ENCODE measurements around the gene TRIM14. TPM values are rescaled to one million over a fixed set of nuclear protein-coding genes. Genes with fewer than 3 reads are reported as not detected.
A peak's percentile ranks its signal among the peaks of the same experiment; 100 is the strongest.

The TRIM14 gene
- total RNA-seq, 2 experiments from 2014 or later, result 49.1 to 52.7 TPM

GRCh38 chr9:98056269-98057137 lies 62.5 kb downstream of the TRIM14 start, which contains the start of gene NANS:
Gene NANS (plus strand): TSS chr9:98056732. CDS start chr9:98056809, 77 bp downstream.
- Mint-ChIP-seq H3K27ac (peak within 1 kb of the TSS; percentile 91), H3K36me3 (peaks cover 5% of the 10 kb centered on the region), H3K4me3 (peak within 1 kb of the TSS; percentile 92), H3K27me3 (no peaks in the 10 kb centered on the region), H3K4me1 (ENCODE audit: low read depth) (peaks cover 19% of the 10 kb centered on the region), H3K9me3 (no peaks in the 10 kb centered on the region)
- DNase-seq, result peak; percentile 95
- ChIA-PET CTCF (interaction anchor here (0.9 to 3.3 kb wide), 7 partner anchors 11 to 156 kb away, joined by 3 to 18 read pairs (median 6); partner anchors contain the start of gene TRMO), POLR2A (interaction anchor here (0.6 to 4.0 kb wide), 16 partner anchors 10 to 199 kb away, joined by 3 to 36 read pairs (median 4); partner anchors contain the start of genes ANP32B, TBC1D2 and TRMO)
- intact Hi-C loops (cut with micrococcal nuclease), result loop anchor here (1.0 to 5.0 kb wide), 7 partner anchors 11 to 198 kb away; partner anchors contain the start of genes ANP32B, CORO2A, TBC1D2 and TRMO

GRCh38 chr9:98054376-98054951 lies 64.6 kb downstream of the TRIM14 start:
- no peaks in the 10 kb centered on the region for H3K27me3 Mint-ChIP-seq
- peaks cover 19% of the 10 kb centered on the region for H3K4me1 Mint-ChIP-seq (ENCODE audit: low read depth)
- ChIA-PET CTCF (interaction anchor here (0.6 to 1.9 kb wide), 5 partner anchors 9 to 201 kb away, joined by 3 to 7 read pairs (median 6); partner anchors contain the start of gene TBC1D2), POLR2A (interaction anchor here (0.7 kb wide), 1 partner anchor 11 kb away, joined by 3 read pairs; no protein-coding TSS in a partner anchor)
- no peaks in the 10 kb centered on the region for H3K9me3 Mint-ChIP-seq
- no peak for DNase-seq
- H3K4me3 Mint-ChIP-seq, result no peak overlapping the region
- H3K27ac Mint-ChIP-seq, result no peak overlapping the region
- intact Hi-C loops (cut with micrococcal nuclease), result no loop called here
- no peaks in the 10 kb centered on the region for H3K36me3 Mint-ChIP-seq

- Mint-ChIP-seq H3K36me3 (peaks cover 23% of the 10 kb centered on the region), H3K27ac (no peak overlapping the region), H3K4me3 (no peak overlapping the region), H3K4me1 (ENCODE audit: low read depth) (peaks cover 19% of the 10 kb centered on the region), H3K9me3 (no peaks in the 10 kb centered on the region), H3K27me3 (no peaks in the 10 kb centered on the region)
- POLR2A ChIA-PET, result no interaction called here
- CTCF ChIA-PET, result no interaction called here
- intact Hi-C loops (cut with micrococcal nuclease), result no loop called here
- no peak for DNase-seq
Measured at GRCh38 chr9:98050351-98050750, 68.7 kb downstream of the TRIM14 start.

GRCh38 chr9:98049288-98050072 lies 69.5 kb downstream of the TRIM14 start:
- peaks cover 24% of the 10 kb centered on the region for H3K4me1 Mint-ChIP-seq (ENCODE audit: low read depth)
- H3K36me3 Mint-ChIP-seq, result peaks cover 26% of the 10 kb centered on the region
- intact Hi-C loops (cut with micrococcal nuclease), result no loop called here
- POLR2A ChIA-PET, result no interaction called here
- CTCF ChIA-PET, result no interaction called here
- no peaks in the 10 kb centered on the region for H3K27me3 Mint-ChIP-seq
- no peaks in the 10 kb centered on the region for H3K9me3 Mint-ChIP-seq
- no peak overlapping the region for H3K4me3 Mint-ChIP-seq
- no peak for DNase-seq
- no peak overlapping the region for H3K27ac Mint-ChIP-seq

GRCh38 chr9:98047002-98047401 lies 72.0 kb downstream of the TRIM14 start:
- DNase-seq, result no peak
- Mint-ChIP-seq H3K9me3 (no peaks in the 10 kb centered on the region), H3K36me3 (peaks cover 26% of the 10 kb centered on the region), H3K27ac (no peak overlapping the region), H3K4me3 (peak overlapping the region; percentile 37), H3K27me3 (no peaks in the 10 kb centered on the region), H3K4me1 (ENCODE audit: low read depth) (peaks cover 24% of the 10 kb centered on the region)
- ChIA-PET POLR2A (interaction anchor here (4.0 kb wide), 1 partner anchor 10 kb away, joined by 36 read pairs; the partner anchor contains the start of gene NANS), CTCF (interaction anchor here (1.5 to 6.0 kb wide), 2 partner anchors 13 to 60 kb away, joined by 3 to 40 read pairs; no protein-coding TSS in a partner anchor)
- intact Hi-C loops (cut with micrococcal nuclease), result no loop called here

GRCh38 chr9:98046180-98046543 lies 72.9 kb downstream of the TRIM14 start:
- POLR2A ChIA-PET, result interaction anchor here (2.0 to 4.0 kb wide), 2 partner anchors 11 to 63 kb away, joined by 11 to 36 read pairs; partner anchors contain the start of genes ANP32B and NANS
- DNase-seq, result no peak
- intact Hi-C loops (cut with micrococcal nuclease), result no loop called here
- Mint-ChIP-seq H3K27me3 (no peaks in the 10 kb centered on the region), H3K9me3 (no peaks in the 10 kb centered on the region), H3K36me3 (peaks cover 26% of the 10 kb centered on the region), H3K4me3 (peak overlapping the region; percentile 84), H3K4me1 (ENCODE audit: low read depth) (peaks cover 24% of the 10 kb centered on the region), H3K27ac (peak overlapping the region; percentile 83)
- CTCF ChIA-PET, result interaction anchor here (2.6 to 6.0 kb wide), 2 partner anchors 11 to 12 kb away, joined by 15 to 40 read pairs; partner anchors contain the start of gene NANS

- H3K4me3 Mint-ChIP-seq, result peak overlapping the region; percentile 84
- H3K9me3 Mint-ChIP-seq, result no peaks in the 10 kb centered on the region
- H3K27me3 Mint-ChIP-seq, result no peaks in the 10 kb centered on the region
- peaks cover 26% of the 10 kb centered on the region for H3K36me3 Mint-ChIP-seq
- ChIA-PET CTCF (interaction anchor here (0.7 to 6.0 kb wide), 10 partner anchors 9 to 973 kb away, joined by 3 to 40 read pairs (median 4); partner anchors contain the start of genes NANS and TRMO), POLR2A (interaction anchor here (0.8 to 4.0 kb wide), 4 partner anchors 12 to 211 kb away, joined by 3 to 36 read pairs (median 10); partner anchors contain the start of genes ANP32B and NANS)
- peak overlapping the region; percentile 83 for H3K27ac Mint-ChIP-seq
- intact Hi-C loops (cut with micrococcal nuclease), result loop anchor here (1.0 kb wide), 1 partner anchor 12 kb away; no protein-coding TSS in a partner anchor
- peak; percentile 44 for DNase-seq
- H3K4me1 Mint-ChIP-seq (ENCODE audit: low read depth), result peaks cover 24% of the 10 kb centered on the region
Measured at GRCh38 chr9:98045234-98046179, 73.5 kb downstream of the TRIM14 start.

GRCh38 chr9:98043915-98044314 lies 75.1 kb downstream of the TRIM14 start:
- Mint-ChIP-seq H3K4me1 (ENCODE audit: low read depth) (peaks cover 19% of the 10 kb centered on the region), H3K27me3 (peaks cover 5% of the 10 kb centered on the region), H3K9me3 (no peaks in the 10 kb centered on the region), H3K36me3 (peaks cover 26% of the 10 kb centered on the region), H3K4me3 (no peak overlapping the region), H3K27ac (no peak overlapping the region)
- intact Hi-C loops (cut with micrococcal nuclease), result no loop called here
- POLR2A ChIA-PET, result no interaction called here
- CTCF ChIA-PET, result interaction anchor here (0.6 to 6.0 kb wide), 2 partner anchors 10 to 151 kb away, joined by 4 to 40 read pairs; no protein-coding TSS in a partner anchor
- no peak for DNase-seq

GRCh38 chr9:98040212-98040611 lies 78.8 kb downstream of the TRIM14 start:
- H3K9me3 Mint-ChIP-seq, result no peaks in the 10 kb centered on the region
- peaks cover 4% of the 10 kb centered on the region for H3K4me1 Mint-ChIP-seq (ENCODE audit: low read depth)
- intact Hi-C loops (cut with micrococcal nuclease), result no loop called here
- H3K27ac Mint-ChIP-seq, result no peak overlapping the region
- H3K27me3 Mint-ChIP-seq, result peaks cover 5% of the 10 kb centered on the region
- no peak for DNase-seq
- H3K36me3 Mint-ChIP-seq, result peaks cover 3% of the 10 kb centered on the region
- no peak overlapping the region for H3K4me3 Mint-ChIP-seq
- ChIA-PET POLR2A (no interaction called here), CTCF (interaction anchor here (9.2 kb wide), 1 partner anchor 117 kb away, joined by 99 read pairs; the partner anchor contains the start of gene TRMO)

GRCh38 chr9:98039607-98040017 lies 79.4 kb downstream of the TRIM14 start:
- ChIA-PET POLR2A (no interaction called here), CTCF (interaction anchor here (1.5 to 9.2 kb wide), 2 partner anchors 17 to 116 kb away, joined by 4 to 99 read pairs; partner anchors contain the start of genes NANS and TRMO)
- Mint-ChIP-seq H3K36me3 (no peaks in the 10 kb centered on the region), H3K4me3 (no peak overlapping the region), H3K27ac (no peak overlapping the region), H3K4me1 (ENCODE audit: low read depth) (peaks cover 5% of the 10 kb centered on the region), H3K27me3 (peaks cover 6% of the 10 kb centered on the region), H3K9me3 (no peaks in the 10 kb centered on the region)
- intact Hi-C loops (cut with micrococcal nuclease), result loop anchor here (10.0 kb wide), 1 partner anchor 335 kb away; no protein-coding TSS in a partner anchor
- no peak for DNase-seq
